ENCODE measurements around the gene S100PBP.

Gene S100PBP

GRCh38 chr1:32817159-32817814, at the start of gene S100PBP, which contains the start of gene YARS1:
Gene S100PBP, plus strand, starts transcription at chr1:32817653. Its CDS starts 8,447 bp downstream, at chr1:32826100.
Gene YARS1, minus strand, starts transcription at chr1:32817358. Its CDS starts 114 bp downstream, at chr1:32817244.
- DNase-seq, result peak; percentile 95

- no peak for DNase-seq
Observed at GRCh38 chr1:32768110-32768850, 49.2 kb upstream of the S100PBP start.

- DNase-seq, result no peak
Observed at GRCh38 chr1:32769524-32770220, 47.8 kb upstream of the S100PBP start.

- no peak for DNase-seq
Observed at GRCh38 chr1:32770221-32770731, 47.2 kb upstream of the S100PBP start.

GRCh38 chr1:32770741-32771548, 46.5 kb upstream of the S100PBP start:
- no peak for DNase-seq

GRCh38 chr1:32771561-32772280, 45.7 kb upstream of the S100PBP start:
- DNase-seq, result no peak

- no peak for DNase-seq
Observed at GRCh38 chr1:32772281-32773017, 45.0 kb upstream of the S100PBP start.

GRCh38 chr1:32773018-32773763, 44.3 kb upstream of the S100PBP start:
- DNase-seq, result no peak

GRCh38 chr1:32773764-32774463, 43.5 kb upstream of the S100PBP start:
- no peak for DNase-seq

- no peak for DNase-seq
Observed at GRCh38 chr1:32774464-32774808, 43.0 kb upstream of the S100PBP start.

GRCh38 chr1:32774950-32775634, 42.4 kb upstream of the S100PBP start:
- DNase-seq, result no peak

- DNase-seq, result no peak
Observed at GRCh38 chr1:32775640-32776337, 41.7 kb upstream of the S100PBP start.

- no peak for DNase-seq
Observed at GRCh38 chr1:32779242-32779641, 38.2 kb upstream of the S100PBP start.

- DNase-seq, result no peak
Observed at GRCh38 chr1:32780005-32780404, 37.4 kb upstream of the S100PBP start.

GRCh38 chr1:32780628-32781234, 36.7 kb upstream of the S100PBP start:
- no peak for DNase-seq

GRCh38 chr1:32782086-32782485, 35.4 kb upstream of the S100PBP start:
- DNase-seq, result no peak

- DNase-seq, result no peak
Observed at GRCh38 chr1:32783851-32784250, 33.6 kb upstream of the S100PBP start.

- DNase-seq, result no peak
Observed at GRCh38 chr1:32784817-32785216, 32.6 kb upstream of the S100PBP start.
